Stimulated activated CD4-positive, alpha-beta T cell treated with anti-CD3 and anti-CD28 coated beads, Interleukin-2, amount 100 ng/mL, for 48 hours (primary cell): ENCODE measurements around the gene PRDM12.

Experiments used
- DNase-seq, 2 donors: peaks; one replicate each; pipeline ENCODE4 v3.0.0-alpha.2; 2020

PRDM12 gene

GRCh38 chr9:130732136-130732535, 67.7 kb downstream of the PRDM12 start:
- no peak for DNase-seq
